Esophagus muscularis mucosa (tissue), 3 donors: ENCODE data around the gene CCDC9.

Source experiments
- POLR2AphosphoS5 ChIP-seq, 2 donors: sonication (generic); formaldehyde crosslinking; IDR thresholded peaks; one replicate each; pipeline ENCODE4 v1.6.1; 2017; ENCODE audit warnings: antibody characterized with exemption in 2 of 2
- TF ChIP-seq, protein P1 (sequence below), 3 experiments: fragments of 200-600 bp in 2 of 3; fragments of 450-650 bp in 1 of 3; sonication (generic) in 2 of 3; IDR thresholded peaks; one replicate each; pipeline ENCODE4 v1.5.1; 2017 to 2019; ENCODE audit warnings: antibody characterized with exemption in 3 of 3, mild to moderate bottlenecking in 2 of 3, moderate library complexity in 1 of 3

GRCh38 chr19:47210180-47210490, 46.2 kb upstream of the CCDC9 start:
- TF ChIP-seq POLR2AphosphoS5 (IDR thresholded peaks at IDR 0.05) = no peak
- TF ChIP-seq, protein P1, sequence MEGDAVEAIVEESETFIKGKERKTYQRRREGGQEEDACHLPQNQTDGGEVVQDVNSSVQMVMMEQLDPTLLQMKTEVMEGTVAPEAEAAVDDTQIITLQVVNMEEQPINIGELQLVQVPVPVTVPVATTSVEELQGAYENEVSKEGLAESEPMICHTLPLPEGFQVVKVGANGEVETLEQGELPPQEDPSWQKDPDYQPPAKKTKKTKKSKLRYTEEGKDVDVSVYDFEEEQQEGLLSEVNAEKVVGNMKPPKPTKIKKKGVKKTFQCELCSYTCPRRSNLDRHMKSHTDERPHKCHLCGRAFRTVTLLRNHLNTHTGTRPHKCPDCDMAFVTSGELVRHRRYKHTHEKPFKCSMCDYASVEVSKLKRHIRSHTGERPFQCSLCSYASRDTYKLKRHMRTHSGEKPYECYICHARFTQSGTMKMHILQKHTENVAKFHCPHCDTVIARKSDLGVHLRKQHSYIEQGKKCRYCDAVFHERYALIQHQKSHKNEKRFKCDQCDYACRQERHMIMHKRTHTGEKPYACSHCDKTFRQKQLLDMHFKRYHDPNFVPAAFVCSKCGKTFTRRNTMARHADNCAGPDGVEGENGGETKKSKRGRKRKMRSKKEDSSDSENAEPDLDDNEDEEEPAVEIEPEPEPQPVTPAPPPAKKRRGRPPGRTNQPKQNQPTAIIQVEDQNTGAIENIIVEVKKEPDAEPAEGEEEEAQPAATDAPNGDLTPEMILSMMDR (IDR thresholded peaks at IDR 0.05) = no peak
